Stimulated activated naive CD8-positive, alpha-beta T cell treated with anti-CD3 and anti-CD28 coated beads, Interleukin-15, Interleukin-2, amounts not matched to agents 100 U/mL and 50 U/mL, for 24 hours (primary cell): ENCODE measurements around the gene CDC42EP3.

Experiments used
- ATAC-seq: fragments of 150-1000 bp; cut with Tn5 transposase; one replicate; pipeline ENCODE4 v1.10.0; 2021
- DNase-seq: peaks from one replicate; pipeline ENCODE4 v3.0.0; 2021

Gene CDC42EP3

DNA sequence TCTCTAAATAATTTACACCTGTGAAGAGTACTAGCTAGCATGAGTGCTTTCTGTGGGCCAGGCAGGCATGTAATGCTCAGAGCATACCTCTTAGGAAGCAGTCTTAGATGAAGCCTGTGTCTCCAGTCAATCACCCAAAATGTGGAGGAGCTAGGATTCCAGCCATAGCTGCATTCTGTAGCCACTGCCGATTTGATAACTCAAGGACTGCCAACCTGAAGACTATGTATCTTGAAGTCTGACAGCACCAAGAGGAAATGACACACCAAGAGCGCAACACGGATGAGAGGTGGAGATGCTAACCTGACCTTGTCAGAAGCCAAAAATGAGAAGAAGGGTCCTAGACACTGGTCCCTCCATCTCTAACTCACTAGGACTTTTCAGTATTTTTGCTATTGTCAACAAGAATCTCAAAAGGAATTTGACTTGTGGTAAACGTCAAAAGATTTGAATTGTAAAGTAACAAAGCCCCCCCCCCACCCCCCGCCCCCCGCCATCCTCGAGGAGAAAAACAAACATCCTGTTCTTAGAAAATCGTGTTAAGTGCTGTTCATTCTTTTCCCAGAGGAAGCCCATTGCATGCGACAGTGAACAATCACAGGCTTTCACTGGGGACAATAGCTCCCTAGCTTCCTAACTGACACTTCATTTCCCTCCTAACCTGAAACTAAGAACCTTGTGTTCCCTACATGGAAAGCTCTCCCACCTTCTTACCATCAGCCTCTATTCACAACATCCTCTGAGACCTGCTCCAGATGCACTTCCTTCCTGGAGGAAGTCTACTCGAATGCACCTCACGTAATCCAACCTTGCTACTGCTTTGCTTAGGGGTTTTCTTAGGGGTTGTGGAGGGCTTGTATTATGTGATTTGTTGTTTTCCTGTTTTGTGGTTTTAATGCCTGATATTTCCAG is 14.7 kb downstream of the CDC42EP3 start:
- DNase-seq (no peak), ATAC-seq (peak; percentile 5)

DNA sequence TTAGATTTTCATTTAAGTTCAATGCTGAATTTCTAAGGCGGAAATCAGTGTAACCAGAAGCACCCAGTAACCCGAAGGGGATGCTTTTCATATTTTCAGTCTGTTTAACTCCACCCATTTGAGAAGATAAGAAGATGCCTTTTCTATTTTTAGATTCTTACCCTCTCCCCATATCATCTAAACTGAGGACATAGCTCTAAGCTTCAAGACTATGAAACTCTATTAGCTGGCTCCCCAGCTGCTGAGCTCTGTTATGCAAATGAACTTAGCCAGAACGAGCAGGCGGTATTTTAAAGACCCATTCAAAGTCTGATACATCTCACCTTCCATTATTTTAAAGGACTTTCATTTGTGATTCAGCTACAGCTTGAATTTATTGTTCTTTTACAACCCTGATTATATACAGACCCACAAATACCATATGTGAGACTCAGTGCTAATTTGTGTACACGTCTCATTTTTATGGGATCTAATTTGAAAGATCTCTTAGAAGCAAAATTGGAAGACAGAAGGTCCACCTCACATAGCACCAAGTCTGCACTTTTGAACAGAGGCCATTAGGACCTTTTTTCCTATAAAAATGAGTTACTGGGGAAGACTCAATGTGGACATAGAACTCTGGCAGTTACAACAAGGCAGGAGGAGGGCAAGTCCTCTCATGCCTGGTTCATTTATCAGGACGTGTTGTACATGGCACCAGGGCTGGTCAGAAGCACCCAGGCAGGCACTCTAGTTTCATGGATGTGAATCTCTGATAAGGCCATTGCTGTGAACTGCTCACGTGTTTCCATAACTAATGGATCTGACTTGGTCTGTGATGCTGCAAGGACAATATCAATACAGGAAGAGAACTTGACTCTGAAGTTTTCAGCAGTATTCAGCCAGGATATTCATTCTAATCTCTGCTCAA is 16.3 kb downstream of the CDC42EP3 start:
- DNase-seq (no peak), ATAC-seq (peak; percentile 55)

DNA sequence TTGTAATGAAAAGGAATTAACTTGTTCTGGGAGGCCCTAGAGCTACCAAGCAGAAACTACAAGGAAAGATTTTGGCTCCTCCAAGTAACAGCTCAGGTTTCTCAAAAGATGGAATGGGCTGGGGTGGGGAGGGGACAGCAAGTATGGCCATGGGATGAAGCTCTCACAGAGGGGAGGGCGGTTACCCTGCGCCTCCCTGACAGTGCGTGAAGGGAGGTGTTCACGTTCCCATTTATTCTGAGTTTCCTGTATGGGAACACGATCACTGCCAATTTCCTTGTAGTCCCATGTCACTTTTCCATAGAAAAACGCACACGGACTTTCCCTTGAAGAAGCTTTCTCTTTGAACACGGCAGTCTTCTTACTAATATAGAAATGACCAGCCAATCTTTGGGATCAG is 17.0 kb downstream of the CDC42EP3 start:
- DNase-seq: no peak
- ATAC-seq: no peak

DNA sequence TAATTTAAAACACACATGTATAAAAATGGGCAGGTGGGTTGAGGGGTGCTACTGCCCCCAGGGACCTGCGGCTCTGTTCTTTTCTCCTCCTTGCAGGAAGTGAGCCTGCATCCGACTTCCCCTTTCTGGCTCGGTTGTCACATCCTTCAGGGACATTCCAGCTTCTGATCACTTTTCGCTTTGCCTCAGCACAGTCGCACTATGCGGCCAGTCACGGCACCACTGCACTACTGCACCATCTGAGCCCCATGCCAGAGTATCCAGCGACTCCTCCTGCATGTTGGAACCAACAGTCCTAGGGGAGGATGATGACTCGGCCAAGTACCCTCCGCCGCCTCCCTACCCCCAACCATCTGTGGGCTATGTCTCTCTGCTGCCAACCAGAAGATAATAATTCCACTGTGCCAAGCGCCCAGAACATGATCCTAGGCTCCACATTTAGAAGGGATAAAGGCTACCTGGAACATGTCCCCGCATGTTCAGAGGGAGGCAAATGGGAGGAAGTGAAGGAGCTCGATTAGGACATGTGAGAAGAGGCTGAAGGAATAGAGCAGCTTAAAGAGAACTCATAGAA is 17.6 kb downstream of the CDC42EP3 start:
- ATAC-seq (peak; percentile 57), DNase-seq (peak; percentile 36)

DNA sequence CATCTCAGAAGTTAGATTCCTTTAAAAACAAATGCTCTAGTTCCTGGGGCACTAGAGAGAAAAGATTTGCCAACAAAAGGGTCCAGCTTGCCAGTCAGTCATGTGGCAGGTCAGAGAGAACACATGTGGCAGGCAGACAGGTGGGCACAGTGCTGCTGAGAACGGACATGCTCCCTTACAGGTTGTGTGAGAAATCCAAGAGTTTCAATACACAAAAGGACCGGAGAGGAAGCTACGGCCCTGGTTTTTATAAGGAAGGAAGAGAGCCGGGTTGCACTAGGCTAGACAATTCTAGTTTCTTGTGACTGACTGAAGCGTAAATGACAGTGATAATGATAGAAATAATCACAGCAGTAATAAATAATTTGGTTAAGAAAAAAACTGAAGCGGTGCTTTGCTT is 18.3 kb downstream of the CDC42EP3 start:
- DNase-seq: no peak
- no peak for ATAC-seq

DNA sequence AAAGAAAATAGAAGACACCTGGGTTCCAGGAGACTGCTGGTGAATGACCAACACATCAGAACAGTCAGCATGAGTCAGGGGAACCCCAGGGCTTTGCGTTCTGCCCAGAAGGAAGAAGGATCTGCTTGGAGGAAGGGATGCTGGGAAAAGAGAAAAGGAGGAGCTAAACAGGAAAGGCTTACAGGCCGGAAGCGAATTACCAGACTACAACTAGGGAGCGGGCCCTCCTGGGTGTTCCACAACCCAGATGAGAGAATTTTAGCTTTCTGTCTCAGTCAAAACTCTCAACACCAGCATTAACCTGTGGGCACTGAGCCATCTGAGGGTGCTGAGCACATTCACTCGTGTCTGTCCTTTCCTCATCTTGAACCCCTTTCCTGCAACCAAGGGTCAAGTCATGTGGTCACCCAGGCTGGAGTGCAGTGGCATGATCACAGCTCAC is 19.2 kb downstream of the CDC42EP3 start:
- DNase-seq: no peak
- no peak for ATAC-seq

DNA sequence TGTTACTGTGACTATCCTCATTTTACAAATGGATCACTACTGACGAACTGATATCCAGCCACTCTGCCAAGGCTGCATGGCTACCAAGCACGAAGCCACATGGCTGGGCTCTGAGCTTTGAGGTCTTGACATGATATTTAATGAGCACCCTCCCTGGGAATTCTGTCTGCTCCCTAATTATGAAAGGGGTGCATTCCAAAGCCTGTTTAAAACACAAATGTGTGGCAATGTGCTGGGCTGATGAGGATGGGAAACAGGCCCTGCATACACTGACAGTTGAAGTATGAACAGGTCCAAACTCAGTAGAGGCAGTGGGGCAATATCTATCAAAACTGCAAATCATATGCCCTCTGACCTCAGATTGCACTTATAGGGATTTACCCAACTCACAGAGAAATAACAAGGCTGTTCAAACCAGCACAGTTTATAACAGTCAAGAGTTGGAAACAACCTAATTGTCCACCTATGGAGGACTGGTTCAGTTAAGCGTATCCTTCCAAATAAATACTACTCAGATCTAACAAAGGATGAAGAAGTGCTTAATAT is 20.8 kb downstream of the CDC42EP3 start:
- DNase-seq (no peak), ATAC-seq (no peak)

DNA sequence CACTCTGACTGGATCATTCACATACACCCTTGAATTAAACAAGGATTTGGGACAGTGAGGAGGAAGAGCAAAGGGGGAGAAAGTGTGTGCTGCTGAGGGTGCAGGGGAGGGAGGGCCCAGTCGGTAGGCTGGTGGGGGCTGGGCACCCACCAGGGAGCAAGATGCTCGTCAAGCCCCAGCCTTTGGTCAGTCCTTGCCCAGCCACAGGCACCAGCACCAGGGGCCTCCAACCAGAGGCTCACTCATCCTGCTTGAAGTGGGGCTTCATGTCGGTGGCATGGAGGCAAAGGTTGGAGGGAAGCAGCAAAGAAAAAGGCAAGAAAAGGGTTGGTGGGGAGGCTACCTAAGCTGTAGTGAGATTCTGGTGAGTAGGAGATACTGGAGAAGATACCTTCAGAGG is 21.9 kb downstream of the CDC42EP3 start:
- DNase-seq (no peak), ATAC-seq (no peak)

DNA sequence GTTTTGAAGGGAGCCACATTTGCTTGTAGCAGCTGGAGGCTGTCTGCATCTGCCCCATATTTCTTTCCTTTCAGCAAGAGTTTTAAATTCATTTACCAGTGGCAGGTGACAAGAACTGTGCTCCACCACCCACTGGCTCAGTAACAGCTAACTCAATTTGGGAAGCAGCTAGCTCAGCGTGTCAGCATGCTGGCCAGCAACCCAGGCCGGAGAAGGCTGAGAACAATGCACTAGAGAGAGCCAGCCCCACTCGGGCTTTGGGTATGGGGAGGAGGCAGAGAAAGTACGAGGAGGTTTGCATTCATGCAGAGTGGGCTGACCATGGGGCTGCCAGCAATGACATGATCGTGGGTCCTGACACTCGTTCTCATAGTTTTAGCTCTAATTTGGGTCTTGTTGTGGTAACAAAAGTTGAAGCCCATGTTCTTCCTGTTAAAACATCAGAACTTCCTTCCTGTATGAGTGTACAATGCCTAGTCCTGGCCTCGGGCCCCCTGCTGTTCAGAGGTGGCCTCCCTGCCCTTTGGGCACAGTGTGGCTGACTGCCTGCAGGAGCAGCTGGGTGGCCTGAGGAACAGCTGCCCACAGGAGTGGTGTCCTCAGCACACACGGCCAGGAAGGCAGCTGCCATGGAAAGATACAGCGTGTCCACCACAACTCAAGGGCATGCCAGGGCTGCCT is 23.0 kb downstream of the CDC42EP3 start:
- ATAC-seq: peak; percentile 78

DNA sequence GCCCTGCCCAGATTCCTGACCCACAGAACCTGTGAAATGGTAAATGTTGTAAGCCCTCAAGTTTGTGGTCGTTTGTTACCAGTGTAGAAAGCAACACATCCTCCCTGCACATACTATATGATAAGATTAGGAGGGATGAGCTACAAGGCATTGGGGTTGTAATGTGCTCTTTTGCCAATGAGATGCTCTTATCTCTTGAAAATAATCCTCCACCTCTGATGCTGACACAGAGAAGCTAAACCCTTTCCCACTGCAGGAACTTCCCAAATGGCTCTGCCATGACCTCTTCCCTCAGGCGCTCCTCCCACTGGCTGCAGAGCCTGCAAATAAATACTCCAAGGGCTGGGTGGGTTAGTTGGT is 23.5 kb downstream of the CDC42EP3 start:
- no peak for DNase-seq
- ATAC-seq: no peak

More for the DNA sequence above, 23.0 kb downstream of the CDC42EP3 start:
- peak; percentile 43 for DNase-seq

DNA sequence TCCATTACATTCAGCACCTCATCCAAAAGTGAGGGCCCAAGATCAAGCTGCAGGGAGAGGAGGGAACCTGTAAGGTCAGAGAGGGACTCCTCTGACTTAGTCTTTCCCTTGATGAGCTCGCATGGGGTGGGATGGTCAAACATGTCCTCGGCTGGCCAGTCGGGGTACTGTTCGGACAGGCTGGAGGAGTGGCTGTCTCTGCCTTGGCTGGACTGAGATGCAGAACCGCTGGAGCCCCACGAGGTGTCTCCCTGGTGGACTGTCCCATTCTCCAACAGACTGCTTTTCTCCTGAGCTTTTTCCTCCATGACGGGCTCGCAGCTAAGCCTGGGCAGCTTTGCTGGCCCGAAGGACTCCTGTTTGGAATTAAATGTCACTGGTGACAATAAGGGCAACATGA is 25.6 kb downstream of the CDC42EP3 start:
- ATAC-seq (no peak), DNase-seq (no peak)

DNA sequence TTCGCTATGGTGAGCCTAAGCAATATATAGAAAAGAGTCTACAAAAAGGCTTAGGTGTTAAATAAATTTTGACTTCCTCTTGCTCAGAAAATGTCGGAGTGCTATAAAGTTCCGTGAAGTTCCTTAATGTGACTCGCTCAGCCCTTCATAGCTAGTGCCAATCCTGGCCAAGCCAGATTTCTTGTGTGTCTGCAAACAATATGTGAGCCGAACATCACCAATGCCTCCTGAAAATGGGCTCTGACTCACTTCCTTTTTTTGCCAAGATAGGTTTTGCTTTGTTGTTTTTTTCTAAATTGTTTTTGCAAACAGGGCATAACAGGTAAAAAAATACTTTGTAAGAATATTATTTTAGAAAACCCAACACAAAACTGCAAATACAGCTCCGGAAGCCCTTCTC is 26.1 kb downstream of the CDC42EP3 start:
- DNase-seq (no peak), ATAC-seq (no peak)

DNA sequence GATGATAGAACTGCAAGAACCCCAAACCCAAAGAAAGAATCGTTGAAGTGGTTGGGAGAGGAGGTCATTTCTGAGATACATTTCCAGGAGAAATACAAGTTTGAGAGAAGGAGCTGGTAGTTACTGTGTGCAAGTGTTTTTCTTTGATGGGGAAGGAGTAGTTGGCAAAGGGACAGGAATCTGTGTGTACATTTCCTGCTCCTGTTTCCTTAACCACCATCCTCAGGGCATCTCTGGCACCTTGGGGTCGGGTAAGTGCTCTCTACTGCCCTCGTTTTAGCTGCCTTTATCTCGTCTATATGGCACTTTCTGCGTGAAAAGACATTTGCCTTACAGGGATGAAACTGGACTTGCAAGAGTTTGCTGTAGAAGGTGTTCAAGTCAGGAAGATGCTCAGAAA is 27.3 kb downstream of the CDC42EP3 start:
- ATAC-seq: no peak
- DNase-seq: no peak

DNA sequence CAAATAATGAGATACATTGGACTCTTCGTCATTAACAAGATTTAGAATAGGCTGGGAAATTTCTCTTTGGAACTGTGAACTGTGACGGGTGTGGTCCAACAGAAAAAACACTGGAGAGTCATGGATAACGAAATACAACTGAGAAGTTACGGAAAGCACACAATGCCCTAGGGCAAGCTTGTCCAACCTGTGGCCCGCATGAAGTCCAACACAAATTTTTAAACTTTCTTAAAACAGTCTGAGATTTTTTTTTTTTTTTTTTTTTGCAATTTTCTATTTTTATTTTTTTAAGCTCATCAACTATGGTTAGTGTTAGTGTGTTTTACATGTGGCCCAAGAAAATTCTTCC is 27.7 kb downstream of the CDC42EP3 start:
- DNase-seq: no peak

DNA sequence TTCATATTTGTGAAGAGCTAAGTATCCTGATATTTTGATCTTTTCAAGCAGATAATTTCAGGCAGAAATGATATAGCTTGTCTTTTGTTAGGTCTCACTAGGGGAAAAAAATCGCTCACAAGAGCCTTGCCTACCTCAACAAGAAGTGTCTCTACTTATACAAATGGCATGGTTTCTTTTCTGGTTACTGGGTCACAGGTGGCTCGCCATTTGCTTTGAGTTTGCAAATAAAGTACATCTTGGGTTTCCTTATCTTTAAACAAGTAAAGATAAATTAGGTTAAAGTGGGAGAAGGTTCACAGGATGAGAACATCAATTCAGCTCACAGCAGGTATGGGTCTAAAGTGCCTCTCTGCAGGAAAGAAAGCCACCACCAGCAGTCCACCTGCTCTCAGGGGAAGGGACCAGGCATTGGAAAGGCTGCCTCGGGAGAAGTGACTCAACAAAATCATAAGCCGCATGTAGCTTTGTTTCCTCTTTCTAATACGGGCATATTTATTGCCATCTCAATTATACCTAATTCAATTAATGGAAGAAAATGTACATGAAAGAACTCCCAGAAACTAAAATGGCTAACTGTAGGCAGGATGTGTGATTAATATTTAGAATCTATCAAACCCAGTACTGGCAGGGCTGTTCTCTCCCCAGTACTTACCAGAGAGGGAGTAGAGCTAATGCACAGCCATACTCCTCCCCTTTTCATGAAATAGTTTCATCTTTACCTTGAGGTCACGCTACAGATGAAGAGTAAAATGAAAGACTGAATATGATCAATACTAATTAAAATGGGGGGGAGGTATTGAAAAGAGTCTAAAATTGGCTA is 28.3 kb downstream of the CDC42EP3 start:
- DNase-seq (no peak), ATAC-seq (peak; percentile 30)

More for the DNA sequence above, 27.7 kb downstream of the CDC42EP3 start:
- no peak for ATAC-seq

DNA sequence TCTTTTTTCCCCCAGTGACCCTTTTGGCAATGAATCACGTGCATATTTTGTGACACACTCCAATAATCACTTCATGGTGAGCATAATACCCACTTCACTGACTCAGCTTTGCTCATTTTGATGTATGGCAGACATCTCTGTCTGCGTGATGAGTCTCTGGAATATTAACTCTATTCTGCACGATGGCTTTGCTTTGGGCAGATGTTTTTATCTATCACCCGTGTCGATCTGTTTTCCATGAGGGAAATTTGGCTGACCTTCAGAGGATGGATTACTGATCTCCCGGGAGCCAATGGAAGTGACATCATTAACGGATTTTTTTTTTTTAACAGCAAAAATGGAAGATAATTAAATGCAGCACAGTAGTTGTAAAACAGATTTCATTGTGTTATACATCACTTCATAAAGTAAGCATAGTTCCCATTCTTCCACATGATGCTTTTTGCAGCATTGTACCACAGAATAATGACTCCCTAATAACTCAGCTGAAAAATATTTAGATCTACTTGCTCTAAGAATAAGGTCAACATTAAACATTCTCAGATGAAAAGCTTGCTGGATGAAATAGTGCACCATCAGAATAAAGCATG is 29.8 kb downstream of the CDC42EP3 start:
- ATAC-seq (no peak), DNase-seq (no peak)

DNA sequence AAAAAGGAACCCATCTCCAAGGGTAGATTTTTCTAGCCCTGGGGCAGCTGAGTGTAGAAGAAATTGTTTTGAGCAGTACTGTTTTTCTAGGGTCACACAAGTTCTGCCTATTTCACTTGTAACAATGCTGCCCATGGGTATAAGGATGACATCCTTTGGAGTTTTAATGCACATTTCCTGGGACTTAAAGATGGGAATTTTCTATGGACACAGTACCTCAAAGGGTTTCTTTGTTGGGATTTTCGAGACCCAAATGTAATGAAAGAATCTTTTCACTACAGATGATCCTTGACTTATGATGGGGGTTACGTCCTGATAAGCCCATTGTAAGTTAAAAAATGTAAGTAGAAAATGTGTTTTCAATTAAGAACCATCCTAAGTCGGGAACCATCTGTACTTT is 31.8 kb downstream of the CDC42EP3 start:
- ATAC-seq: no peak
- DNase-seq: no peak

DNA sequence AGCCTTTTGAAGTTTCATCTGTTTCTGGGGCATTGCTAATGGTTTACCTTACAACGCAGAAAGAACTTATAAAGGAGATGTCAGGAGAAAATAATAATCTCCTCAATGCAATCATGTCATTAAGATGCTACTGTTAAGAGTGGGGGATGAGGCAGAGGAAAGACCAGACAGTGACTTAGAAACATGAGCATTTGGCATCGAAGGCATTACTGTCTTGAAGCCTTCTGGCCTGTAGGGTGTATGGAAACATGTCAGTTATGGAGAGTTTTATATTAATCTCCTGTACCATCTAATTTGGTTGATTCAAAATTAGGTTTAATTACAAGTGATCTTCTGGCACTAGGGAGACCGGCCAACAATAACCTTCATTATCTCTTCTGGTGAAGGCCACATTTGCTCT is 32.5 kb downstream of the CDC42EP3 start:
- ATAC-seq: no peak
- DNase-seq: no peak

DNA sequence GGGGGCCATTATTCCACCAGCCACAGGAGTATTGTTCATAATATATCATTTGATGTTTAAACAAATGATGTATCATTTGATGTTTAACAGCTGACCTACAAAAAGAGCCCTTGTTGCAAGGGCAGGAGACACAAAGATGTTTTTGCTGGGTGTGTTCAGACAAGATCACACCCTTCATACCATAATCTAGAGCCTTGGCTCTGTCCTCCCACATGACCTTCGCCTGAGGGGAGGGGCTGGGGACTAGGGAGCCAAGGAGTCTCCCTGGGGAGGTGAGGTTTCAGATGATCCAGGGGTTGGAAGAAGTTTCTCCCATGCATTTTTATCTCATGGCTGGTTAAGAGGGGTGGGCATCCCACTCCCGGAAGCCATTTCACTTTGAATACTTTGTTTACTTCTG is 33.5 kb downstream of the CDC42EP3 start:
- ATAC-seq (no peak), DNase-seq (no peak)

DNA sequence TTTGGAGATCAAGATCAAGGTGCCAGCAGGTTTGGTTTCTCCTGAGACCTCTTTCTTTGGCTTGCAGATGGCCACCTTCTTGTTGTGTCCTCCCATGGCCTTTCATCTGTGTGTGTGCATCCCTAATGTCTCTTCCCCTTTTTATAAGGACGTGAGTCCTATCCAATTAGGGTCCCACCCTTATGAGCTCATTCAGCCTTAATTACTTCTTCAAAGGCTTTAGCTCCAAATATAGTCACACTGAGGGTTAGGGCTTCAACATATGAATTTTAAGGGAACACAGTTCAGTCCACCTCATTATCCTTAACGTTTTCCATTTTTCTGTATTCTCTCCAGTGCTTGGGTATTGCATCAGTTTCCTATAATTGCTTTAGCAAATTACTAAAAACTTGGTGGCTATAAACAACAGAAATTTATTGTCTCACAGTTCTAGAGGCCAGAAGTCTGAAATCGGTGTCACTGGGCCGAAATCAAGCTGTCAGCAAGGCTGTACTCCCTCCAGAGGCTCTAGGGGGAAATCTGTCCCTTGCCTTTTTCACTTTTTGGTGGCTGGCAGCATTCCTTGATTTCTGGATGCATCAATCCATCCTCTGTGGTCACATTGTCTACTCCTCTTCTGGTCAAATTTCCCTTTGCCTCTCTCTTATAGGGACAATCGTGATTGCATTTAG is 34.1 kb downstream of the CDC42EP3 start:
- DNase-seq (no peak), ATAC-seq (no peak)
